Uterus (tissue), 2 donors: ENCODE data around the gene DDX5.

ENCODE experiments used
- CTCF ChIP-seq, 4 experiments: fragments of 200-600 bp in 2 of 4; fragments of 450-650 bp in 2 of 4; sonication (generic) in 2 of 4; IDR thresholded peaks; one replicate each; pipeline ENCODE4 v1.5.1; 2016 to 2019; ENCODE audit warnings: antibody characterized with exemption in 4 of 4, mild to moderate bottlenecking in 2 of 4, moderate library complexity in 1 of 4
- POLR2A ChIP-seq, 2 donors: fragments of 450-650 bp; IDR thresholded peaks; one replicate each; pipeline ENCODE4 v1.6.1; 2016; ENCODE audit warnings: antibody characterized with exemption in 2 of 2, mild to moderate bottlenecking in 1 of 2, moderate library complexity in 1 of 2

- TF ChIP-seq CTCF (IDR thresholded peaks at IDR 0.05) = no peak
- TF ChIP-seq POLR2A (IDR thresholded peaks at IDR 0.05) = no peak
These were observed 9.3 kb upstream of the DDX5 start for GRCh38 chr17:64515419-64515818.
